ENCODE data around the gene BICDL1. TPM values are rescaled to one million over a fixed set of nuclear protein-coding genes. Genes with fewer than 3 reads are reported as not detected.

The BICDL1 gene
- total RNA-seq, 1 donor = not detected

DNA sequence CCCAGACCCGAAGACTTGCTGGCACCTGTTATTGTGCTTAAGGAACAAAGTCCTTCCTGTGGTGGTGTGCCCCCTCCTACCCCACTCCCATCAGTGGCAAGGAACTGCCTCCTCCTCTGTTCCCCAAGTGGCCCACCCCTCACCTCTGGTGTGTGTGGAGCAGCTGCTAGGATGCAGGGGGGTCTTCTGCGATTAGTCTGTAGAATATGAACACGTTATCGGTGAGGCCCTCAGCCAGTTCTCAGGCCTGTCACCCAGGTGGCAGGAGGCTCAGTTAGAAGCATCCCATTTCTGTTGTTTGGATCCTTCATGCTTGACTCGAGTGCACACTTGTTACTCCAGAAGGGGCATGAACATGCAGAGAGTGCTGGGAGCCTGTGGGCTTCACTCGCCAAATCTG lies 88.2 kb downstream of the BICDL1 start:
- TF ChIP-seq, protein P1, sequence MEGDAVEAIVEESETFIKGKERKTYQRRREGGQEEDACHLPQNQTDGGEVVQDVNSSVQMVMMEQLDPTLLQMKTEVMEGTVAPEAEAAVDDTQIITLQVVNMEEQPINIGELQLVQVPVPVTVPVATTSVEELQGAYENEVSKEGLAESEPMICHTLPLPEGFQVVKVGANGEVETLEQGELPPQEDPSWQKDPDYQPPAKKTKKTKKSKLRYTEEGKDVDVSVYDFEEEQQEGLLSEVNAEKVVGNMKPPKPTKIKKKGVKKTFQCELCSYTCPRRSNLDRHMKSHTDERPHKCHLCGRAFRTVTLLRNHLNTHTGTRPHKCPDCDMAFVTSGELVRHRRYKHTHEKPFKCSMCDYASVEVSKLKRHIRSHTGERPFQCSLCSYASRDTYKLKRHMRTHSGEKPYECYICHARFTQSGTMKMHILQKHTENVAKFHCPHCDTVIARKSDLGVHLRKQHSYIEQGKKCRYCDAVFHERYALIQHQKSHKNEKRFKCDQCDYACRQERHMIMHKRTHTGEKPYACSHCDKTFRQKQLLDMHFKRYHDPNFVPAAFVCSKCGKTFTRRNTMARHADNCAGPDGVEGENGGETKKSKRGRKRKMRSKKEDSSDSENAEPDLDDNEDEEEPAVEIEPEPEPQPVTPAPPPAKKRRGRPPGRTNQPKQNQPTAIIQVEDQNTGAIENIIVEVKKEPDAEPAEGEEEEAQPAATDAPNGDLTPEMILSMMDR (IDR thresholded peaks at IDR 0.05; ENCODE audit: insufficient read depth, low read length) = no peak
- DNase-seq (ENCODE audit: low read depth) = no peak
- H3K4me3 ChIP-seq (ENCODE audit: low read depth, low read length) = no peak overlapping the region

GRCh38 chr12:120078868-120079267 lies 89.8 kb downstream of the BICDL1 start:
- DNase-seq (ENCODE audit: low read depth) = no peak
- TF ChIP-seq, protein P1 (IDR thresholded peaks at IDR 0.05; ENCODE audit: insufficient read depth, low read length) = no peak
- no peak overlapping the region for H3K4me3 ChIP-seq (ENCODE audit: low read depth, low read length)

GRCh38 chr12:120079411-120080400 lies 90.7 kb downstream of the BICDL1 start:
- no peak overlapping the region for H3K4me3 ChIP-seq (ENCODE audit: low read depth, low read length)
- TF ChIP-seq, protein P1 (IDR thresholded peaks at IDR 0.05; ENCODE audit: insufficient read depth, low read length) = no peak
- peak; percentile 20 for DNase-seq (ENCODE audit: low read depth)

- H3K4me3 ChIP-seq (ENCODE audit: low read depth, low read length) = no peak overlapping the region
- TF ChIP-seq, protein P1 (IDR thresholded peaks at IDR 0.05; ENCODE audit: insufficient read depth, low read length) = no peak
- DNase-seq (ENCODE audit: low read depth) = no peak
Observed at GRCh38 chr12:120081641-120082040, 92.6 kb downstream of the BICDL1 start.

DNA sequence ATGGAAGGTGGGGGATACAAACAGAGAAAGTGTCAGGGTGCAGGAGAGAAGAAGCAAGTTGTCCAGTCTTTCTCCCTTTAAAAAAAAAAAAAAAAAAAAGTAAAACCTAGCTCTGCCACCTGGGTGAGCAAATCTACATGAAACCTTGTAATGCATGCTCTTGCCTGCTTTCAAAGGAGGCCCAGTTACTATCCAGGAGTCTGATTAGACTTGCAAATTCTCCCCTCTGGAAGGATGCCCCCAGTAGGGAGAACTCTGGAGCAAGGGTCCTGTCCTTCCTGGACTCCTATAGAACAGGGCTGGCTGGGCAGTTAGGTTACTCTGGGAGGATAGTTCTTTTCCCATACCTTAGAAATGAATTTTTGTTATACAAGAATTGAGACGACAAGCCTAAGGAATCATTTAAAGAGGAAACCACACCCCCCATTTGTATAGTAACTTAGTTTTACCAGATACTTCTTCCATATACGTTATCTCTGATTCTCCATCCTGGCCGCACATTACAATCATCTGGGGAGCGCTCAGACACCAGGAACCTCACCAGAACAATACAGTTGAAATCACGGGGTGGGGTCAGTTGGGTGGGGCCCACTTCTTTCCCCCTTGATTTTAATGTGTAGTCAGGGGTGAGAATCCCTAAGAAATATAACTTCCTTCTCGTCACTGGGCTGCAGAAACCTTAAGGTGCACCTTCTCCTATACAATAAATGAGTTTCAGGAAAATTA lies 97.0 kb downstream of the BICDL1 start:
- TF ChIP-seq, protein P1 (IDR thresholded peaks at IDR 0.05; ENCODE audit: insufficient read depth, low read length) = no peak
- H3K4me3 ChIP-seq (ENCODE audit: low read depth, low read length) = no peak overlapping the region
- DNase-seq (ENCODE audit: low read depth) = no peak

GRCh38 chr12:120086801-120087621 lies 98.0 kb downstream of the BICDL1 start:
- peak overlapping the region; percentile 72 for H3K4me3 ChIP-seq (ENCODE audit: low read depth, low read length)
- peak; percentile 99 for DNase-seq (ENCODE audit: low read depth)
- TF ChIP-seq, protein P1 (IDR thresholded peaks at IDR 0.05; ENCODE audit: insufficient read depth, low read length) = peak; percentile 99
